ENCODE results near the gene PTPRG.
"Not testable (repeated sequence)": the region's sequence is repeated elsewhere in the genome, so short reads cannot be mapped to it uniquely, and the experiment has no call there.

Gene PTPRG

DNA sequence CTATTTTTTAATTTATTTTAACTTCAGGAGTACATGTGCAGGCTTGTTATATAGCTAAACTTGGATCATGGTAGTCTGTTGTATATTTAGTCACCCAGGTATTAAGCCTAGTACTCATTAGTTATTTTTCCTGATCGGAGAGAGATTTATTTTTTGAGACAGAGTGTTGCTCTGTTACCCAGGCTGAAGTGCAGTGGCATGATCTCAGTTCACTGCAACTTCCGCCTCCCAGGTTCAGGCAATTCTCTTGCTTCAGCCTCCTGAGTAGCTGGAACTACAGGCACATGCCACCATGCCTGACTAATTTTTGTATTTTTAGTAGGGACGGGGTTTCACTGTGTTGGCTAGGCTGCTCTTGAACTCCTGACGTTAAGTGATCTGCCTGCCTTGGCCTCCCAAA, 477.4 kb downstream of the PTPRG start:
- DNase-seq, result not testable (repeated sequence)

- DNase-seq, result no peak
Observed at GRCh38 chr3:62039586-62039985, 478.2 kb downstream of the PTPRG start.

GRCh38 chr3:62041681-62042080, 480.3 kb downstream of the PTPRG start:
- DNase-seq, result no peak

DNA sequence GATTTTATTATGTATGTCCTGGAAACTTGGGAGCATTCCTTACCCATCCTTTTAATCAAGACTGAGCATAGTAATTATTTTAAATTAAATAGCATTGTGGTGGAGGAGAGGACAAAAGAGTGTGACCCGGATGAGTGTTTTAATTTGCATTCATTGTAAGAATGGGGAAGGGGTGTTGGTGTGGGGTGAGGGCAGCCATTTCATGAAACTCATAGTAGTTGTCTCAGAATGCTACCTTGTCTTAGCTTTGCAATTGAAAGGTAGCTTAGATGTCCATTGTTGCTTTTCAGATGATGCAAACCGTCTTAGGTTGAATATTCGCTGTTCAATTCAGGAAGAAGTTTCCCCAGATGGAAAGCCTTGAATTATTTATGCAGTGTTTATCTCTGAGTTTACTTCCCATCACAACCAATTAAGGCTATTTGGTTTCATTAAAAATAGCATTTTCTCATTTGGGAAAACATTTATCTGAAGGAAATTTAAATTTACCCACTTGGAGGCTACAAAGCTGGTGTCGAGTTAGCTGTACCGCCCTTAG, 483.6 kb downstream of the PTPRG start:
- no peak for DNase-seq

DNA sequence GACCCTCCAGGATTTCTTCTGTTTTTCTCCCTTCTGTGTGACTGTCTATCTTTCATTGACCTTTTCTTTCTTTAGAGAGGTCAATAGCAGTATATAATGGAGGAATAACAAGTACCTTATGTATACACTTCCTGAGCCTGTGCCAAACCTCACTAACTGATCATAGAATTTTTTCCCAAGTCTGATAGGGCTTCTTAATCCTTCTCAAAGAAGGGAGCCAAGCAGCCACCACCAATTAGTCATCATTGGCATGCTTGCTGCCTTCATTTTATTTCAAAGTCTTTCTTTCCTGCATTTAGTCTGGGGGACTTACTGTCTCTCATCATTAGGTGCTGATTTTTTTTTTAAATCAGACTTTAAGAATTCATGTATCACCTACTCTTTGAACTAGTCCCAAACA, 485.0 kb downstream of the PTPRG start:
- DNase-seq, result no peak

GRCh38 chr3:62048577-62048976, 487.2 kb downstream of the PTPRG start:
- no peak for DNase-seq

- no peak for DNase-seq
Observed at GRCh38 chr3:62049033-62049432, 487.7 kb downstream of the PTPRG start.

- no peak for DNase-seq
Observed at GRCh38 chr3:62051506-62051905, 490.1 kb downstream of the PTPRG start.

DNA sequence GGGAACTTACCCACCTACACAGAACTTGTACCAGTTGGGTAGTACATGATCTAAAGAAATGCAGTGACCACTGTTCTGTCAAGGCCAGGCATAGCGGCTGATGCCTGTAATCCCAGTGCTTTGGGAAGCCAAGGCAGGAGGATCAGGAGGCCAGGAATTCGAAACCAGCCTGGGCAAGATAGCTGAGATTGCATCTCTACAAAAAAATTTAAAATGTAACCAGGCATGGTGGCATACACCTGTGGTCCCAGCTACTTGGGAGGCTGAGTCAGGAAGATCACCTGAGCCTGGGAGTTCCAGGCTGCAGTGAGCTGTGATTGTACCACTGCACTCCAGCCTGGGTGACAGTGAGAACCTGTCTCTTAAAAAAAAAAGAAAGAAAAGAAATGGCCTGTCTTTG, 491.0 kb downstream of the PTPRG start:
- no peak for DNase-seq

DNA sequence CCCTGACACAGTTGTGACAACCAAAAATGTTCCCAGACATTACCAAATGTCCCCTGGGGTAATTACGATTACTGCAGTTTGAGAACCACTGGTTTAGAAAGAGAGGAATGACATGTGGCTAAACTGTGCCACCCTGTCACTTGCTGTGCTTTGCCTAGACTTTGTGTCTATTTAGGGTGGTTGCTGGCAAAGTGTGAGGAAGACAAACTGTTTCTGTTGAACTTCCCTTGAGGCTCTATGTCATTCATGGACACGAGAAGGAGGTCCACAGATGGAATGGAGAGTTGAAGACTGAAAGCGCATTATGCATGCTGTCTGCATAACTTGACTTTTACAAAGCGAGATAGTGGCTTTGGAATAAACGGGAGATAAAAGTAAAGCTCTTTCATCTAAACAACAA, 495.3 kb downstream of the PTPRG start:
- DNase-seq, result no peak

DNA sequence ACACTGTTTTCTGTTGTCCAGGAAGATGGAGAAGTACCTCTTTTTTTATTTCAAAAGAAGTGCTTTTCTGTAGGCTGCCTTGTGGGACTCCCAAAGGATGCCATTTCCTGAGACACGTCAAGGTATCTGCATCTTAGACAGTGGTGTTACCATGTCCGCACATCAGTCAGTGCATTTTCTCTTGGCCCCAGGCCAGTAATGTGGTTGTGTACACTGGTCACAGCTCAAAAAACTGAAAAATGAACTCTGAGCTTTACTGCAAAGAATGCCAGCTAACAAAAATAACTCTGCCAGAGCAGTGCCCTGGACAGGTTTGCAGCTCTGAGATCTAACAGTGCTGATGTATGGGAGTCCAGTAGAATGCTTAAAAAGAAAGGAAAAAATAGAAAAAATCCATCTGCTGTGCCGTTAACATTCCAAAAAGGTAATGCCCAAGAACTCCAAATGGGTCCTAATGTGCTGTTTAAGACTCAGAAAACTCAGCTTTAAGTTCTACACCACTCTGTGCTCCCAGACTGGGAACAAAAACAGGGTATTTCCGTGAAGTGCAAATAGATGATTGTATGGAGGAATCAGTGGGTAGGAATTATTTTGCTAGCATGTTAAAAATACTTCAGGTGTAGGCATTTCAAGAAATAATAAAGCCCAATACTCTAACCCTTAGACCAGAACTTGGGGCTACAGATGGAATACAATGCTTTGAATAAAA, 496.1 kb downstream of the PTPRG start:
- DNase-seq, result no peak

- no peak for DNase-seq
Observed at GRCh38 chr3:62065985-62066693, 504.8 kb downstream of the PTPRG start.

DNA sequence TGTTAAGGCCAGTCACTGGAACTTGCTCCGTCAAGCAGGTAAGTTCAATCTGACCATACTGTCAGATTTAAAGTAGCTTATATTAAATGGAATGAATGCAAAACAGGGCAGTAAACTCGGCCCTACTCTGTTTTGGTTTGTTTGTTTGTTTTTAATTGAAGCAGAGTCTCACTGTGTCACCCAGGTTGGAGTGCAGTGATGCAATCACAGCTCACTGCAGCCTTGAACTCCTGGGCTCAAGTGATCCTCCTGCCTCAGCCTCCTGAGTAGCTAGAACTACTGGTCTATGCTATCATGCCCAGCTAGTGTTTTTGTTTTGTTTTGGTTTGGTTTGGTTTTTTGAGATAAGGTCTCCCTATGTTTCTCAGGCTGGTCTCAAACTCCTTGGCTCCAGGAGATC, 507.0 kb downstream of the PTPRG start:
- no peak for DNase-seq

DNA sequence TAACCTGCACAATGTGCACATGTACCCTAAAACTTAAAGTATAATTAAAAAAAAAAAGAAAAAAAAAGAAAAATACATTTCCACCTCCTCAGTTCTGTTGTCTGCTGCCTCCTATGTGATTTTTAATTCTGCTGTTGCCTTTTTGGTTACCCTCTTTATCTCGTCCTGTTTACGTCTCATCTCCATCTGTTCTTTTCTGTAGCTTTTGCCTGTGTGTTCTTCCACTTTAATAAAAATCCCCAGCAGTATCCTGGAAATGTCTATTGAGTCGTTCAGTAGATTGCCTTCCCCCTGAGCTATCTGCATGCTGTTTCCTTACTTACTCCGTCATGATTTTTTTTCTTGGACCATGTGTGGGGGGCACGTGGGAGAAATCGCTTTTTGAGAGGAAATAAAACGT, 509.5 kb downstream of the PTPRG start:
- no peak for DNase-seq

DNA sequence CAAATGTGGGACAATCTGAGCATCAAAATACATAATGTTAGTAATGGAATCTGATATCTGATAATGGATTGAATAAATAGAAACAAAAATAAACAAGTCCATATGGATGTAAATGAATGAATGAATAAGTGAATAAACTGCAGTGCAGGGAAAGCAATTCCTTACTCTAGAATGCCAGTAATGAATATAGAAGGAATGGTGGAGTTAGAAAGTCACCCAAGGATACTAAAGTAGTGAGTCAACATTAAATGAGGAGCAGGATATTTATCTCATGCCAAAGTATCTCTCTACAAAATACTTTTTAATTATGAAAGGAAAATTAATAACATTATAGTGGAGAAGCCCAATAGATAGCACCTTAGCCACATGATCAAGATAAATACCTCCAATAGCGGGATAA, 511.7 kb downstream of the PTPRG start:
- no peak for DNase-seq

- peak; percentile 47 for DNase-seq
Observed at GRCh38 chr3:62084558-62084957, 523.2 kb downstream of the PTPRG start.

- DNase-seq, result no peak
Observed at GRCh38 chr3:62088472-62089104, 527.2 kb downstream of the PTPRG start.

- DNase-seq, result peak; percentile 50
Observed at GRCh38 chr3:62090066-62090465, 528.7 kb downstream of the PTPRG start.

- no peak for DNase-seq
Observed at GRCh38 chr3:62090519-62090918, 529.1 kb downstream of the PTPRG start.

DNA sequence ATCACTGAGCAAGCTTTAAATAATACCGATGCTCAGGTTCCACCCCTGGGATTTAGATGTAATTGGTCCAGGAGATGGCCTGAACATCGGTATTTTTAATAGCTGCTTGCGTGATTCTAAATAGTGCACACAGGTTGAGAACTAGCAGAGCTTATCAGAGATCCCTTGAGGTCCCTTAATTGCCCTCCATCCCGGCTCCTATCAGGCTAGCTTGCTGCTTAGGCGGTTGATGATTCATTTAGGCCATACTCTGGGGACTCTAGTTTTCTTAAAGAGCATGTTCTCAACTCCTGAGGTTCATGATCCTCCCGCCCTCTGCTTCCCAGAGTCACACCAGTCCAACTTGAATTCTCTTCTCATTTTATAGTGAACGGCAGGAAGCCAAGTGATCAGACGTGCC, 531.7 kb downstream of the PTPRG start:
- DNase-seq, result no peak

DNA sequence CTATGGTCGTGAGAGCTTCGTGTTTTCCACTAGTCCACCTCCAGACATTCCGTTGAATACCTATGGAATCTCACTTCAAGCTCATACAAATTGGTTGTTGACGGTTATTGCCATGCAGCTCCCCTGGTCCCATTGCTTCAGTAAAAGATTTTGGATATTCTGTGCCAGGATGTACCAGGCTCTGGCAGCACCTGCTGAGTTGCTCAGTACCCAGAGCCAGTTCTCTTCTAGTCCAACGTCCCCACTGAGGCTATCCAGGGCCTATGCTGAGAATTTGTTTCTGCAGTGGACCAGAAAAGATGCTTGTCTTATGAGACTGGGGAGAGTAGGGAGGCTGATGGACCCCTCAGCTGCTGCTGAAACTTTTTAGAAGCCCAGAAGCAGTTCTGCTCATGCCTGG, 533.1 kb downstream of the PTPRG start:
- no peak for DNase-seq

- no peak for DNase-seq
Observed at GRCh38 chr3:62095080-62095479, 533.7 kb downstream of the PTPRG start.

DNA sequence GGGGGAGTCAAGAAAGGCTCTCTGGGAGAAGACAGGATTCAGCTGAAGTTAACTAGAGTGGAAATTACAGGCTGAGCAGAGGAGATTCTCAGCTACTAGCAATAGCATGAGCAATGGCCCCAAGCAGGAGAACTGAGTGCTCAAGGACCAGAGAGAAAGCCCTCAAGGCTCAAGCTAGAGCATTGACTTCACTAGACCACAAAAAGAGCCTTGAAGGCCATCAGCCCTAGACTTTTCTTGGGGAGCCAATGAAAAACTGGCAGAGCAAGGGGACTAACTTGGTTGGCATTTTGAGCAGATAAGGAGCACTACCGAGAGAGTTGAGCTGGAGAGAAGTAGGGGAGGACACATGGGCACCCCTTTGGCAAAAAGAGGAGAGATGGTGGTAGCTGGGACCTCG, 534.4 kb downstream of the PTPRG start:
- no peak for DNase-seq

DNA sequence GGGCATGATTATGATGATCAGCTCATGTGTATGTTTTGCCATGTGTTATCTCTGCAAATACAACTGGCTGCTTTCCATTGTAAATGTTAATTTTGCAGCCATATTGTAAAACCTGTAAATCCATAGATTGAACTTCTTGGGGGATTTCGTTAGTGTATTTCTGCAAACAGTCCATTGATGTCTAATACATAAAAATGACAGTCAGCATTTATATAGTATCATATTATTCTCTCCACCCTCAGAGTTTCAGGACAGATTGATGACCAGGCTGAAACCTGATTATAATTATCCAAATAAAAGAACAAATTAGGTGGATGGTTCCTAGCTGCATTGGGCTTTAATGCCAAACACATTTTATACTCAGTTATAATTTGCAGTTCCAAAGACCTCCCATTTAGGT, 535.1 kb downstream of the PTPRG start:
- no peak for DNase-seq
